ENCODE results near the gene UBXN7. TPM values are rescaled to one million over a fixed set of nuclear protein-coding genes. Genes with fewer than 3 reads are reported as not detected.
"Not testable (repeated sequence)": the region's sequence is repeated elsewhere in the genome, so short reads cannot be mapped to it uniquely, and the experiment has no call there.

UBXN7 gene
- total and polyA plus RNA-seq, 3 donors from 2014 or later = 40.2 to 49.1 (median 40.4) TPM

DNA sequence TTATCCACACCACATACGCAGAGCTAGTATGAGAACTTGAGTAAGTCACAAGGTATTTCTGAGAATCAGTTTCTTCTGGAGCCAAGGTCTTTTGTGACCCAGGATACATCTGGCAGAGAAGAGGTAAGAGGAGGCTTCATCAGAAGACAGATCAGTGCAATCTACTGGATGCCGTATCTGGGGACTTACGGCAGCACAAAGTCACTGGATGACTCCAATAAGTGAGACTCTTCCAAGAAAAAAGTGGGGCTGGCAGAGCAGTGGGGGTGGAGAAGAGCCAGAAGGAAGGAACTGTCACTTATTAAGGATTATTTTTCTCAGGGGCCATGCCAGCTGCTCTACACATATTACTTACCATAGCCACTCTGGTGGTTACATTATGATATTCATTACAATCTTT lies 31.6 kb upstream of the UBXN7 start:
- intact Hi-C loops (cut with DNase I; ENCODE audit: low total_unique reads) = no loop called here
- Histone ChIP-seq H3K27ac (no peak overlapping the region), H3K4me3 (no peak overlapping the region), H3K27me3 (no peaks in the 10 kb centered on the region), H3K36me3 (ENCODE audit: low read depth, missing control alignments) (no peaks in the 10 kb centered on the region), H3K4me1 (no peaks in the 10 kb centered on the region), H3K9me3 (no peaks in the 10 kb centered on the region)
- 98 to 99% methylated on average over 3 of the region's 3 CpGs for WGBS, 2 donors
- no peak for DNase-seq
- TF ChIP-seq, protein P1, sequence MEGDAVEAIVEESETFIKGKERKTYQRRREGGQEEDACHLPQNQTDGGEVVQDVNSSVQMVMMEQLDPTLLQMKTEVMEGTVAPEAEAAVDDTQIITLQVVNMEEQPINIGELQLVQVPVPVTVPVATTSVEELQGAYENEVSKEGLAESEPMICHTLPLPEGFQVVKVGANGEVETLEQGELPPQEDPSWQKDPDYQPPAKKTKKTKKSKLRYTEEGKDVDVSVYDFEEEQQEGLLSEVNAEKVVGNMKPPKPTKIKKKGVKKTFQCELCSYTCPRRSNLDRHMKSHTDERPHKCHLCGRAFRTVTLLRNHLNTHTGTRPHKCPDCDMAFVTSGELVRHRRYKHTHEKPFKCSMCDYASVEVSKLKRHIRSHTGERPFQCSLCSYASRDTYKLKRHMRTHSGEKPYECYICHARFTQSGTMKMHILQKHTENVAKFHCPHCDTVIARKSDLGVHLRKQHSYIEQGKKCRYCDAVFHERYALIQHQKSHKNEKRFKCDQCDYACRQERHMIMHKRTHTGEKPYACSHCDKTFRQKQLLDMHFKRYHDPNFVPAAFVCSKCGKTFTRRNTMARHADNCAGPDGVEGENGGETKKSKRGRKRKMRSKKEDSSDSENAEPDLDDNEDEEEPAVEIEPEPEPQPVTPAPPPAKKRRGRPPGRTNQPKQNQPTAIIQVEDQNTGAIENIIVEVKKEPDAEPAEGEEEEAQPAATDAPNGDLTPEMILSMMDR (IDR thresholded peaks at IDR 0.05) = no peak
- TF ChIP-seq POLR2A (IDR thresholded peaks at IDR 0.05) = no peak

DNA sequence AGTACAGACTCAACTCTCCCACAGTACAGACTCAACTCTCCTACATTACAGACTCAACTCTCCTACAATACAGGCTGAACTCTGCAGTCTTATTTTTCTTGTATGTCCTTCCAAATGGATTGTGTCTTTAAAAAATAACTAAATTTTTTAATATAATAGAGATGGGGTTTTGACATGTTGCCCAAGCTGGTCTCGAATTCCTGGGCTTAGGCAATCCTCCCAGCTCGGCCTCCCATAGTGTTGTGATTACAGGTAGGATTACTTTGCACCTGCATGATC lies 31.2 kb upstream of the UBXN7 start:
- 98 to 100% methylated on average over 2 of the region's 2 CpGs for WGBS, 2 donors
- Histone ChIP-seq H3K27ac (no peak overlapping the region), H3K36me3 (ENCODE audit: low read depth, missing control alignments) (no peaks in the 10 kb centered on the region), H3K9me3 (no peaks in the 10 kb centered on the region), H3K4me1 (no peaks in the 10 kb centered on the region), H3K27me3 (no peaks in the 10 kb centered on the region), H3K4me3 (no peak overlapping the region)
- intact Hi-C loops (cut with DNase I; ENCODE audit: low total_unique reads) = no loop called here
- DNase-seq = no peak
- TF ChIP-seq, protein P1 (IDR thresholded peaks at IDR 0.05) = no peak
- no peak for TF ChIP-seq POLR2A (IDR thresholded peaks at IDR 0.05)

DNA sequence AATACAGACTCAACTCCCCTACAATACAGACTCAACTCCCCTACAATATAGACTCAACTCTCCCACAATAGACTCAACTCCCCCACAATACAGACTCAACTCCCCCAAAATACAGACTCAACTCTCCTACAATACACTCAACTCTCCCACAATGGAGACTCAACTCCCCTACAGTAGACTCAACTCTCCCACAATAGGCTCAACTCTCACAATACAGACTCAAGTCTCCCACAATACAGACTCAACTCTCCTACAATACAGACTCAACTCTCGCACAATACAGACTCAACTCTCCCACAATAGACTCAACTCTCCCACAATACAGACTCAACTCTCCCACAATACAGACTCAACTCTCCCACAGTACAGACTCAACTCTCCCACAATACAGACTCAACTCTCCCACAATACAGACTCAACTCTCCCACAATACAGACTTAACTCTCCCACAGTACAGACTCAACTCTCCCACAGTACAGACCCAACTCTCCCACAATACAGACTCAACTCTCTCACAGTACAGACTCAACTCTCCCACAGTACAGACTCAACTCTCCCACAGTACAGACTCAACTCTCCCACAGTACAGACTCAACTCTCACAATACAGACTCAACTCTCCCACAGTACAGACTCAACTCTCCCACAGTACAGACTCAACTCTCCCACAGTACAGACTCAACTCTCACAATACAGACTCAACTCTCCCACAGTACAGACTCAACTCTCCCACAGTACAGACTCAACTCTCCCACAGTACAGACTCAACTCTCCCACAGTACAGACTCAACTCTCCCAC lies 30.7 kb upstream of the UBXN7 start:
- H3K27ac ChIP-seq; DNase-seq; H3K4me3 ChIP-seq; H3K27me3 ChIP-seq; H3K9me3 ChIP-seq; H3K4me1 ChIP-seq; H3K36me3 ChIP-seq (ENCODE audit: low read depth, missing control alignments); intact Hi-C loops (cut with DNase I; ENCODE audit: low total_unique reads): not testable (repeated sequence)
- 94% methylated on average over 1 of the region's 1 CpG for WGBS, 2 donors

DNA sequence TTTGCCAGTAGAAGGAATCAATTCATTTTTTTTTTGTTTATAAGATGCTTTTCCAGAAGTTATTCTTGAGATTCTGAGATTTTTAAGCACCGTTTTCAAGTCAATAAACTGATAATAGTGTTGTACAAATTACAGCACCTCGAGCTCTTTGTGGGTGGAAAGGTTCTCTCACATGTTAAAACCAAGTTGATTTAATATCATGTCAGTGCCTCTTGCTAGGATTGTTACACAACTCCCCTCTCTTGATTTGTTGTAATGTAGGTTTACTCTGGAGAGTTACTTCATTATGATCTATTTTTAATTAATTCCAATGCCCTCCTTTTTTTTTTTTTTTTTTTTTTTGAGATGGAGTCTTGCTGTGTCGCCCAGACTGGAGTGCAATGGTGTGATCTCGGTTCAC lies 25.8 kb upstream of the UBXN7 start:
- intact Hi-C loops (cut with DNase I; ENCODE audit: low total_unique reads) = no loop called here
- no peaks in the 10 kb centered on the region for H3K4me1 ChIP-seq
- H3K27ac ChIP-seq = no peak overlapping the region
- no peaks in the 10 kb centered on the region for H3K27me3 ChIP-seq
- WGBS, 2 donors = 73 to 78% methylated on average over 4 of the region's 4 CpGs
- no peak overlapping the region for H3K4me3 ChIP-seq
- H3K9me3 ChIP-seq = no peaks in the 10 kb centered on the region
- no peak for DNase-seq
- TF ChIP-seq, protein P1 (IDR thresholded peaks at IDR 0.05) = no peak
- TF ChIP-seq POLR2A (IDR thresholded peaks at IDR 0.05) = no peak
- no peaks in the 10 kb centered on the region for H3K36me3 ChIP-seq (ENCODE audit: low read depth, missing control alignments)

DNA sequence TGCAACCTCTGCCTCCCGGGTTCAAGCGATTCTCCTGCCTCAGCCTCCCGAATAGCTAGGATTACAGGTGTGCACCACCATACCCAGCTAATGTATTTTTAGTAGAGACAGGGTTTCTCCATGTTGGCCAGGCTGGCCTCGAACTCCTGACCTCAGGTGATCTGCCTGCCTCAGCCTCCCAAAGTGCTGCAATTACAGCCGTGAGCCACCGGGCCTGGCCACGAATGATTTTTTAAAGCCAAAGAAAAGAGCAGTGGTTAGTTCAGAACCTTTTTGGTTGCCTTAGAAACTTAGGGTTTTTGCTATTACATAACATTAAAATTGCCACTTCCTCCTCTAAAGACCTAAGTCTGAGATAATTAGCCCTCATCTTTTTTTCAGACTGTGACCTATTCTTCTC lies 25.2 kb upstream of the UBXN7 start:
- H3K9me3 ChIP-seq; H3K4me1 ChIP-seq; intact Hi-C loops (cut with DNase I; ENCODE audit: low total_unique reads); DNase-seq; H3K27ac ChIP-seq; H3K4me3 ChIP-seq; H3K27me3 ChIP-seq; H3K36me3 ChIP-seq (ENCODE audit: low read depth, missing control alignments): not testable (repeated sequence)
- WGBS, 2 donors = 70 to 73% methylated on average over 7 of the region's 7 CpGs

DNA sequence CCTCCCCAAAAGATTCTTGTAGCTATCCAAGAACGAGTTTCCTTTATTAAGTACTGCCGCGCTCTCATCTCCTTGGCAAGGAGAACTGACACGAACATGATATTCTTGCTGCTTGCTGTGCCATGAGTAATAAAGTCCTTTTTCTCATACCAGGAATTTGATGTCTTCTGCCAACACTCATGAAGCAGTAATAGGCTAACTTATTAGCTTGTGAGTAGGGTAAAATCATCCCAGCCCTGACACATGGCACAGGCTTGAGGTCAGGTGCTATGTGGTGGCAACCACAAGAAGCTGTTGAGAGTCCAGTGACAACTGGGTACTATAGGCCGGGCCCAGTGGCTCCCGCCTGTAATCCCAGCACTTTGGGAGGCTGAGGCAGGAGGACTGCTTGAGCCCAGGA lies 22.7 kb upstream of the UBXN7 start:
- intact Hi-C loops (cut with DNase I; ENCODE audit: low total_unique reads) = no loop called here
- Histone ChIP-seq H3K9me3 (no peaks in the 10 kb centered on the region), H3K4me1 (no peaks in the 10 kb centered on the region), H3K36me3 (ENCODE audit: low read depth, missing control alignments) (no peaks in the 10 kb centered on the region), H3K27me3 (no peaks in the 10 kb centered on the region), H3K4me3 (no peak overlapping the region), H3K27ac (no peak overlapping the region)
- TF ChIP-seq POLR2A (IDR thresholded peaks at IDR 0.05) = no peak
- TF ChIP-seq, protein P1 (IDR thresholded peaks at IDR 0.05) = no peak
- 84 to 93% methylated on average over 6 of the region's 6 CpGs for WGBS, 2 donors
- DNase-seq = no peak

DNA sequence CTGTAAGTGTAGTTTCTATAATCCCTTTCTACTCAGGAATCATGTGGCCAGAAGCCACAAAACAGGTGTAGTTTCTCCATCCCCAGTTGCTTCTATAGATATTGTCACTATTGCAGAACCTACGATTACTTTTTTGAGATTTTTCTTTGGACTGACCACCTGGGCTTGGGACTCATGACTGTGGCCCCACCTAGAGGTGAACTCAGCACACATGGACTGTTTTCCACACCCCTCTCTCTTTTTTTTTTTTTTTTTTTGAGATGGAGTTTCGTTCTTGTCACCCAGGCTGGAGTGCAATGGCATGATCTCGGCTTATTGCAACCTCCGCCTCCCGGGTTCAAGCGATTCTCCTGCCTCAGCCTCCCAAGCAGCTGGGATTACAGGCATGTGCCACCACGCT lies 13.2 kb upstream of the UBXN7 start:
- H3K4me3 ChIP-seq; DNase-seq; H3K4me1 ChIP-seq; H3K27ac ChIP-seq; intact Hi-C loops (cut with DNase I; ENCODE audit: low total_unique reads); H3K27me3 ChIP-seq; H3K36me3 ChIP-seq (ENCODE audit: low read depth, missing control alignments); H3K9me3 ChIP-seq: not testable (repeated sequence)
- 88 to 89% methylated on average over 7 of the region's 7 CpGs for WGBS, 2 donors
